ENCODE results near the gene THOC6.
"Not testable (repeated sequence)": the region's sequence is repeated elsewhere in the genome, so short reads cannot be mapped to it uniquely, and the experiment has no call there.

The THOC6 gene

GRCh38 chr16:3035289-3035971 is 11.6 kb downstream of the THOC6 start:
- DNase-seq: no peak

GRCh38 chr16:3035972-3036725 is 12.3 kb downstream of the THOC6 start:
- no peak for DNase-seq

DNA sequence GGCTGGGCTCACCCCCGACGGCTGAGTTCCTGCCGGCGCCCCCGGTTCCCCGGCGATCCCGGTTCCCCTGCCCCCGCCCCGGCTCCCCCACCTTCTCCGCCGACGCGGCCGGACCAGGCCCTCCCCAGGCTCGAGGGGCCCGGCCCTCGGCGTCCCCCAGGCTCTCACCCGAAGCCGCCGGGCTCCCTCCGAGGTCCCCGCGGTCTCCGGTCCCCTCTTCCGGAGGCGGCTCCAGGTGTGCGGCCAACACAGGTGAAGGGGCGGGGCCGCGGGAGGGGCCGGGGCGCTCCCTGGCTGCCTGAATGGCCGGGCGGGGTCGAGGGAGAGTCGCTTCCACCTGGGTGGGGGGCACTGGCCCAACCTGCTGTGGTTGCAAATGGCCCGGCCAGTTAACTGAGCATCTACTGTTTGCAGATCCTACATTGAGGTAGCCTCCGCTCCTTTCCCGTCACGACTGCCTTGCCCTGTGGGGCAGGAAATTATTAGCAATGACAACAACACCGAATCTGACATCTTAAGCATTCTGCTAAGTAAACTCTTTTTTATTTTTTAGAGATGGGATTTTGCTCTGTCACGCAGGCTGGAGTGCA is 13.0 kb downstream of the THOC6 start, which contains the start of gene BICDL2:
TSS of gene BICDL2 (minus strand) at position 219 of the 590 bp plus-strand sequence. CDS start 1,448 bp downstream, outside the sequence.
- DNase-seq: no peak

DNA sequence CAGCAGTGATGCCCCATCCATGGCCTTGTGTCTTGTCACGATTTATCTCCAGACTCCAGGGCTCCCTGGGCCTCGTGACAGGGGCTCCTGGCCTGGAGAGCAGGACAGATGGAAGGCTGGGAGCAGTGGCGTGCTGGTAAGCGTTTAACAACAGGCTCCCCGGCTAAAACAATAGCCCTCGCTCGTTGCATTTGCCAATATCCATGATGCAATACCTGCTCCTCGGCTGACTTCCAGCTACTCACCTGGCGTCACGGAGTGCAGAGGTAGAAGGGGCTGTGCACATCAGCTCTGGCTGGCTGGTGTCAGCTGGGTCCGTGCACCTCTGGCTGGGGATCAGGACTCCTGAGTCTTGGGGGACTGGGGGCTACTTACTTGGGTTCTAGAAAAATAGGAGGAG is 14.4 kb downstream of the THOC6 start:
- DNase-seq: no peak

DNA sequence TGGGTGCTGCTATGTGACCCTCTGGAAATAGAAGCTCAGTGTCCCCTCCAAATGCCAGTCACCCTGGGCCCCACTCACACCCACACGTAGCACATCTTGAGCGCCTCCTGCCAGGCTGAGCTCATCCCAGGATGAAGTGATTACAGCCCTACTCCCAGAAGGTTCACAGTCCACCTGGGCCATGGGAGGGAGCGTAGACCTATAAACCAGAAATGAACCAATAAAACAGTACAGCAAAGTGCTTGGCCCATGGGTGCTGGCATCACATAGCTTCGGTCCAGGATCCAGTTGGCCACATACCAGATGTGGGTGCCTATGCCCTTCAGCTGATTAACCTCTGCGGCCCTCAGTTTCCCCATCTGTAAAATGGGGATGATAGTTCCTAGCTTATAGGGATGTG is 15.1 kb downstream of the THOC6 start:
- no peak for DNase-seq

DNA sequence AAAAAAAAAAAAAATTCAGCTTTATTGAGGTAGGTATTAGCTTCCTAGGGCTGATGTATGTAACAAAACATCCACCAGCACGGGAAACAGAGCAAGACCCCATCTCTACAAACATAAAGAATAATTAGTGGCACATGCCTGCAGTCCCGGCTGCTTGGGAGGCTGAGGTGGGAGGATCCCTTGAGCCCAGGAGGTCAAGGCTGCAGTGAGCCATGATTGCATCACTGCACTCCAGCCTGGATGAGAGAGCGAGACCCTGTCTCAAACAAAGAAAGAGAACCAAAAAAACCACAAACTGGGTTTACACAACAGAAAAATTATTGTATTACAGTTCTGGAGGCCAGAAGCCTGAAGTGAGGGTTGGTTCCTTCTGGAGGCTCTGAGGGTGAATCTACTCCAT is 18.5 kb downstream of the THOC6 start:
- no peak for DNase-seq

- no peak for DNase-seq
Observed at GRCh38 chr16:3044708-3045107, 20.9 kb downstream of the THOC6 start.

GRCh38 chr16:3045758-3046640 is 22.2 kb downstream of the THOC6 start, which contains the start of gene MMP25:
TSS of gene MMP25 (plus strand) at chr16:3046561. CDS start at chr16:3046918, 357 bp downstream.
- DNase-seq: no peak

DNA sequence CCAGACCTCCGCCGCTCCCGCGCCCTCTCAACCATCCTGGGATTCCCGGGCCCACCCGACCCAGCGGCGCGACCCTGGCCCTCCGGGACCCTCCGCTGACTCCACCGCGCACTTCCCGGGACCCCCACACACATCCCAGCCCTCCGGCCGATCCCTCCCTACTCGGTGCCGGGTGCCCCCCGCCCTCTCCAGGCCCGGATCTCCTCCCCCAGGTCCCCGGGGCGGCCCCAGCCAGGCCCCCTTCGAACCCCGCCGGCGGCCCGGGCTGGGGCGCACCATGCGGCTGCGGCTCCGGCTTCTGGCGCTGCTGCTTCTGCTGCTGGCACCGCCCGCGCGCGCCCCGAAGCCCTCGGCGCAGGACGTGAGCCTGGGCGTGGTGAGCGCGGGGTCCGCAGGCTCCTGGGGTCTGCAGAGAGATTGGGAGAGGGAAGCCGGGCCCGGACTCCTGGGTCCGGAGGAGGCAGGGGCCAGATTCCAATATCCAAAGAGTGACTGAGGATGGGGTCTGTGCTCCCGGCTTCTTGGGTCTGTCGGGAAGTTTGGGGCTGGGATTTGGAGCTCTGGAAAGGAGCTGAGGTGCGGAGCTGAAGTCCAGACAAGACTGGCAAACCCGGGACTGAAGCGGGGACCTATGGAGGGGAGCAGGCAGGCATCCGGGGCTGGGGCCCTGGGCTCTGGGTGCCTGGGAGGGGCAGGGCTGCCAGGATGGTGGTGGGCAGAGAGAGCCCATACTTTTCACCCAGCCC is 23.0 kb downstream of the THOC6 start:
- no peak for DNase-seq

GRCh38 chr16:3047387-3047720 is 23.5 kb downstream of the THOC6 start:
- DNase-seq: no peak

DNA sequence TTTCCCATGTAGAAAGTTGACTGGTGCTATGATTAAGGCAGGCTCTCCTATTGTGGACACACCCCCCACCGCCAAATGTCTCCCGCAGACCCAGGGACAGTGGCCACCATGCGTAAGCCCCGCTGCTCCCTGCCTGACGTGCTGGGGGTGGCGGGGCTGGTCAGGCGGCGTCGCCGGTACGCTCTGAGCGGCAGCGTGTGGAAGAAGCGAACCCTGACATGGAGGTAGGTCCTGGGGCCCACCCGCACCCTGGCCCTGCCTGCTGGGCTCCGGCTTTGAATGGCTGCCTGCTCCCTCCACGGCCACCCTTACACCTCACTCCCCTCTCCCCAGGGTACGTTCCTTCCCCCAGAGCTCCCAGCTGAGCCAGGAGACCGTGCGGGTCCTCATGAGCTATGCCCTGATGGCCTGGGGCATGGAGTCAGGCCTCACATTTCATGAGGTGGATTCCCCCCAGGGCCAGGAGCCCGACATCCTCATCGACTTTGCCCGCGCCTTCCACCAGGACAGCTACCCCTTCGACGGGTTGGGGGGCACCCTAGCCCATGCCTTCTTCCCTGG is 26.2 kb downstream of the THOC6 start:
- no peak for DNase-seq

GRCh38 chr16:3050487-3050886 is 26.7 kb downstream of the THOC6 start:
- DNase-seq: no peak

DNA sequence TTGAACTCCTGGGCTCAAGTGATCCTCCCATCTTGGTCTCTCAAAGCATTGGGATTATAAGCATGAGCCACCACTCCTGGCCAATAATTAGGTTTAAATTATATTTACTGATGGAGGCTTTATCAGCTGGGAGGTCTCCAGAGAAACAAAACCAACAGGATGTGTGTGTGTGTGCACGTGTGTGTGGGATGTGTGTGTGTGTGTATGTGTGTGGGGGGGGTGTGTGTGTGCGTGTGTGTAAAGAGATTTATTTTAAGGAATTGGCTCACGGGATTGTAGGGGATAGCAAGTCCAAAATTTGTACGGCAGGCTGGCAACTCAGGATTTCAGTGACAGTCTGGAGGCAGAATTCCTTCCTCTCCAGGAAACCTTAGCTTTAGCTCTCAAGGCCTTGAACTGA is 27.2 kb downstream of the THOC6 start:
- no peak for DNase-seq

- DNase-seq: no peak
Observed at GRCh38 chr16:3051494-3051893, 27.7 kb downstream of the THOC6 start.

- not testable (repeated sequence) for DNase-seq
Observed at GRCh38 chr16:3052571-3053329, 28.9 kb downstream of the THOC6 start.

GRCh38 chr16:3053330-3053710 is 29.5 kb downstream of the THOC6 start:
- DNase-seq: not testable (repeated sequence)

- DNase-seq: no peak
Observed at GRCh38 chr16:3054965-3055733, 31.3 kb downstream of the THOC6 start.

- DNase-seq: not testable (repeated sequence)
Observed at GRCh38 chr16:3055734-3056115, 31.9 kb downstream of the THOC6 start.

DNA sequence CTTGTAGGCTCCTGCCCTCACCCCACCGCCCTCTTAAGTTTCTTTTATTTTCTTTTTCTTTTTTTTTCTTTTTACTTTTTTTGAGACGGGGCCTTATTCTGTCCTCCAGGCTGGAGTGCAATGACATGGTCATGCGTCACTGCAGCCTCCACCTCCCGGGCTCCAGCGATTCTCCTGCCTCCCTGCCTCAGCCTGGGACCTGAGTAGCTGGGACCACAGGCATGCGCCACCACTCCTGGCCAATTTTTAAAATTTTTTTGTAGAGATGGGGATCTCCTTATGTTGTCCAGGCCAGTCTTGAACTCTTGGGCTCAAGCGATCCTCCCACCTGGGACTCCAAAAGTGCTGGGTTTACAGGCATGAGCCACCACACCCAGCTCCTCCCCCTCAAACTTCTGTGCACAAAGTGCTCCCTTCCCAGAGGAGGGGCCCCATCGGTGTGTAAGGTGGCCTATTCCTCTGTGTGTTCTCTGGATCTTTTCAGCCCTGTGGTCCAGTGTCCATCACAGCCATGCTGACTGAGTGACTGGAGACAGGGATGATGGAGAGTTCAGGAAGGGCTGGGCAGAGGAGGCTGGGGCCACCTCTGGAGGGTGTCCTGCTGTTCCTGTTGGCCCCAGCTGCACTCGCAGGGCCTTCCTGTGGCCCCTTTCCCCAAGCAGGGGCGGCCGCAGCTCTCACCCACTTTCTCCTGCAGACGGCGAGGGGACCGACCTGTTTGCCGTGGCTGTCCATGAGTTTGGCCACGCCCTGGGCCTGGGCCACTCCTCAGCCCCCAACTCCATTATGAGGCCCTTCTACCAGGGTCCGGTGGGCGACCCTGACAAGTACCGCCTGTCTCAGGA is 32.7 kb downstream of the THOC6 start:
- DNase-seq: no peak

Measured in NCI-H187 (cell line).